Mesothelial cell of epicardium (in vitro differentiated cells): ENCODE data around the gene ANKRD50. TPM values are rescaled to one million over a fixed set of nuclear protein-coding genes. Genes with fewer than 3 reads are reported as not detected.
A peak's percentile ranks its signal among the peaks of the same experiment; 100 is the strongest.

Source experiments
- DNase-seq, 2 experiments: peaks; one replicate each; pipeline ENCODE4 v3.0.0; 2021; ENCODE audit warnings: low spot score in 2 of 2; ENCODE audit not compliant: unreplicated experiment in 2 of 2
- H3K27ac Mint-ChIP-seq: 2 replicates; pipeline ENCODE4 v1.8.0; 2021; ENCODE audit warnings: mixed read lengths
- H3K27me3 Mint-ChIP-seq: 2 replicates; pipeline ENCODE4 v1.8.0; 2021; ENCODE audit warnings: low read depth, mixed read lengths
- H3K36me3 Mint-ChIP-seq: 2 replicates; pipeline ENCODE4 v1.8.0; 2021; ENCODE audit warnings: mixed read lengths
- H3K4me1 Mint-ChIP-seq: 2 replicates; pipeline ENCODE4 v1.8.0; 2021; ENCODE audit warnings: mixed read lengths
- H3K4me3 Mint-ChIP-seq: 2 replicates; pipeline ENCODE4 v1.8.0; 2021; ENCODE audit warnings: mild to moderate bottlenecking, moderate library complexity, mixed read lengths
- H3K9me3 Mint-ChIP-seq: 2 replicates; pipeline ENCODE4 v1.8.0; 2021; ENCODE audit warnings: mixed read lengths
- total RNA-seq: library from RNA; stranded (reverse); gene quantifications from 3 replicates; pipeline ENCODE4 v1.2.1, GENCODE V29; 2021
- TF ChIP-seq, protein P1 (sequence below): fragments of 200-600 bp; sonication (generic); IDR thresholded peaks from one replicate; pipeline ENCODE4 v1.5.0; 2021; ENCODE audit warnings: antibody characterized with exemption; ENCODE audit not compliant: unreplicated experiment

Gene ANKRD50, protein sequence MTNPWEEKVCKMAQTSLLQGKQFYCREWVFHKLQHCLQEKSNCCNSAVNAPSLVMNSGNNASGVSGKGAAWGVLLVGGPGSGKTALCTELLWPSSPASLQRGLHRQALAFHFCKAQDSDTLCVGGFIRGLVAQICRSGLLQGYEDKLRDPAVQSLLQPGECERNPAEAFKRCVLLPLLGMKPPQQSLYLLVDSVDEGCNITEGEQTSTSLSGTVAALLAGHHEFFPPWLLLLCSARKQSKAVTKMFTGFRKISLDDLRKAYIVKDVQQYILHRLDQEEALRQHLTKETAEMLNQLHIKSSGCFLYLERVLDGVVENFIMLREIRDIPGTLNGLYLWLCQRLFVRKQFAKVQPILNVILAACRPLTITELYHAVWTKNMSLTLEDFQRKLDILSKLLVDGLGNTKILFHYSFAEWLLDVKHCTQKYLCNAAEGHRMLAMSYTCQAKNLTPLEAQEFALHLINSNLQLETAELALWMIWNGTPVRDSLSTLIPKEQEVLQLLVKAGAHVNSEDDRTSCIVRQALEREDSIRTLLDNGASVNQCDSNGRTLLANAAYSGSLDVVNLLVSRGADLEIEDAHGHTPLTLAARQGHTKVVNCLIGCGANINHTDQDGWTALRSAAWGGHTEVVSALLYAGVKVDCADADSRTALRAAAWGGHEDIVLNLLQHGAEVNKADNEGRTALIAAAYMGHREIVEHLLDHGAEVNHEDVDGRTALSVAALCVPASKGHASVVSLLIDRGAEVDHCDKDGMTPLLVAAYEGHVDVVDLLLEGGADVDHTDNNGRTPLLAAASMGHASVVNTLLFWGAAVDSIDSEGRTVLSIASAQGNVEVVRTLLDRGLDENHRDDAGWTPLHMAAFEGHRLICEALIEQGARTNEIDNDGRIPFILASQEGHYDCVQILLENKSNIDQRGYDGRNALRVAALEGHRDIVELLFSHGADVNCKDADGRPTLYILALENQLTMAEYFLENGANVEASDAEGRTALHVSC (N-terminal part only)
- total RNA-seq: 72.0 to 76.5 TPM (median 73.1 TPM) in 3 replicates

DNA sequence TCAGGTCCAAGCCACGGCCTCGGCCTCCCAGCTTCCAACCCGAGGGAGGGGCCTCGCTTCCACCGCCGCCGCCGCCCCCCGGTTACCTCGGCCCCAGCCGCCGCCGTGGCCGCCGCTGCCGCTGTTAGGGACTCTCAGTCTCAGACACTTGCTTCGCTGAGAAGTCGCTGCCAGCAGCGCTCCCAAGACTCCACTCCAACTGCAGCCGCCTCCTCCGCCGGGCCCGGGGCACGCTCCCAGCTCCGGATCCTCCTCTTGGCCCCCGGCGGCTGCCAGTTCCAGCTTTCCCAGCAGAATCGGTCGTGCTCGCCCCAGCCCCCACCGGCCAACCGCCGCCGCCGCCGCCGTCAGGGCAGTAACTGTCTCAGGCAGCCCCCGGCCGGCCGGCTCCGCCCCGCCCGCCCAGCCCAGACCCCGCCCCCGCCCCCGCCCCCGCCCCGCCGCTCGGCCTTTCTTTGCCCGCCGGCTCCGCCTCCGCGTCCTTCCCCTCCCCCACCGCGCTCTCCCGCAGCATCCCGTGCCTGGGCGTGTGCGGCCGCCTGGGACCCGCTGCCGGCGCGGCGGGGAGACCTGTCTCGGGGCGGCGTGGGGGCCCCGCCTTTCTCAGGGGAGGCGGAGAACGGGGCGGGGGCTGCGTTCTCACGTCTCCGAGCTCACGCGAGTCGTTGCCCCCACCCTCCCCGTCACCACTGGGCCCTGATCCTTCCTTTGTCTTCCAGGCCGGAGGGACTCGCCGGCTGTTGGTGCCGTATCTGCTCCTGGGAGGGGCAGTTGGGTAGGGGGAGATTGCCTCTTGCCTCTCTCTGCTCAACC is at the start of gene ANKRD50:
Gene ANKRD50 (minus strand): TSS at position 361 of the 813 bp plus-strand sequence. CDS start 2,221 bp downstream, outside the sequence.
- H3K9me3 Mint-ChIP-seq: no peaks in the 10 kb centered on the region
- TF ChIP-seq, protein P1, sequence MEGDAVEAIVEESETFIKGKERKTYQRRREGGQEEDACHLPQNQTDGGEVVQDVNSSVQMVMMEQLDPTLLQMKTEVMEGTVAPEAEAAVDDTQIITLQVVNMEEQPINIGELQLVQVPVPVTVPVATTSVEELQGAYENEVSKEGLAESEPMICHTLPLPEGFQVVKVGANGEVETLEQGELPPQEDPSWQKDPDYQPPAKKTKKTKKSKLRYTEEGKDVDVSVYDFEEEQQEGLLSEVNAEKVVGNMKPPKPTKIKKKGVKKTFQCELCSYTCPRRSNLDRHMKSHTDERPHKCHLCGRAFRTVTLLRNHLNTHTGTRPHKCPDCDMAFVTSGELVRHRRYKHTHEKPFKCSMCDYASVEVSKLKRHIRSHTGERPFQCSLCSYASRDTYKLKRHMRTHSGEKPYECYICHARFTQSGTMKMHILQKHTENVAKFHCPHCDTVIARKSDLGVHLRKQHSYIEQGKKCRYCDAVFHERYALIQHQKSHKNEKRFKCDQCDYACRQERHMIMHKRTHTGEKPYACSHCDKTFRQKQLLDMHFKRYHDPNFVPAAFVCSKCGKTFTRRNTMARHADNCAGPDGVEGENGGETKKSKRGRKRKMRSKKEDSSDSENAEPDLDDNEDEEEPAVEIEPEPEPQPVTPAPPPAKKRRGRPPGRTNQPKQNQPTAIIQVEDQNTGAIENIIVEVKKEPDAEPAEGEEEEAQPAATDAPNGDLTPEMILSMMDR: no peak
- peaks cover 32% of the 10 kb centered on the region for H3K4me1 Mint-ChIP-seq
- H3K36me3 Mint-ChIP-seq: no peaks in the 10 kb centered on the region
- peak within 1 kb of the TSS; percentile 80 for H3K4me3 Mint-ChIP-seq
- H3K27me3 Mint-ChIP-seq: no peaks in the 10 kb centered on the region
- H3K27ac Mint-ChIP-seq: peak within 1 kb of the TSS; percentile 99
- peak; percentile 87 to 93 for DNase-seq

DNA sequence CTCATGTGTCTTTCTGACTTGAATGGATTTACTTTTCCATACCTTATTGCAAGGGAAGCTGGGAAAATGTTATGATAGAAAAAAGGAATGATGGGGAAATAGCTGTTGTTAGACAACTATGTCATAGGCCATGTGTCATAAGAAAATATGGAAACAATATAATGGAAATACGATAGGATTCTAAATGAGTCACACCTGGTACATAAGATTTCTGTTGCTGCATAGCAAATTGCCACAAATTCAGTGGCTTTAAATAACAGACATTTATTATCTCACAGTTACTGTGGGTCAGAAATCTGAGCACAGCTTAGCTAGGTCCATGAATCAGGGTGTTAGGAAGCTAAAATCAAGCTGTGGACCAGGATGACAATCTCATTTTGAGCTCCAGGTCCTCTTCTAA is 44.6 kb upstream of the ANKRD50 start:
- DNase-seq: no peak
- Mint-ChIP-seq H3K4me1 (peaks cover 21% of the 10 kb centered on the region), H3K36me3 (no peaks in the 10 kb centered on the region), H3K4me3 (no peak overlapping the region), H3K9me3 (no peaks in the 10 kb centered on the region), H3K27me3 (no peaks in the 10 kb centered on the region), H3K27ac (peak overlapping the region; percentile 17)
- TF ChIP-seq, protein P1: no peak

GRCh38 chr4:124754681-124755080 is 42.1 kb upstream of the ANKRD50 start:
- H3K36me3 Mint-ChIP-seq: no peaks in the 10 kb centered on the region
- DNase-seq: no peak
- TF ChIP-seq, protein P1: no peak
- no peaks in the 10 kb centered on the region for H3K27me3 Mint-ChIP-seq
- H3K27ac Mint-ChIP-seq: no peak overlapping the region
- no peak overlapping the region for H3K4me3 Mint-ChIP-seq
- H3K9me3 Mint-ChIP-seq: no peaks in the 10 kb centered on the region
- H3K4me1 Mint-ChIP-seq: peaks cover 13% of the 10 kb centered on the region

GRCh38 chr4:124753941-124754581 is 41.5 kb upstream of the ANKRD50 start:
- Mint-ChIP-seq H3K27ac (no peak overlapping the region), H3K9me3 (no peaks in the 10 kb centered on the region), H3K36me3 (no peaks in the 10 kb centered on the region), H3K4me3 (no peak overlapping the region), H3K27me3 (no peaks in the 10 kb centered on the region), H3K4me1 (peaks cover 16% of the 10 kb centered on the region)
- TF ChIP-seq, protein P1: no peak
- no peak for DNase-seq
